K562 (cell line): ENCODE data around the gene DCAF6. TPM values are rescaled to one million over a fixed set of nuclear protein-coding genes. Genes with fewer than 3 reads are reported as not detected.
A peak's percentile ranks its signal among the peaks of the same experiment; 100 is the strongest.

Source experiments
- BACH1 ChIP-seq: fragments of 200-800 bp; sonication (Bioruptor generic); IDR thresholded peaks from 2 replicates; pipeline ENCODE4 v1.6.1; 2016; ENCODE audit warnings: missing genetic modification characterization, missing compliant biosample characterization
- E2F8 ChIP-seq: fragments of 450-650 bp; IDR thresholded peaks from 2 replicates; pipeline ENCODE4 v1.7.1; 2018; ENCODE audit warnings: mild to moderate bottlenecking, low read depth; ENCODE audit not compliant: partially characterized antibody
- EHMT2 ChIP-seq: fragments of 450-650 bp; IDR thresholded peaks from 2 replicates; pipeline ENCODE4 v1.6.1; 2018; ENCODE audit warnings: antibody characterized with exemption
- HNRNPLL ChIP-seq: fragments of 200-400 bp; formaldehyde crosslinking; IDR thresholded peaks from 2 replicates; pipeline ENCODE4 v1.6.1; 2017; ENCODE audit warnings: low read length, low read depth, mild to moderate bottlenecking; ENCODE audit not compliant: poor library complexity, severe bottlenecking
- KDM2B ChIP-seq: fragments of 250-450 bp; sonication (Bioruptor Pico); IDR thresholded peaks from 2 replicates; pipeline ENCODE4 v1.8.0; 2021; ENCODE audit warnings: mild to moderate bottlenecking, moderate library complexity
- NR3C1 ChIP-seq: sonication (generic); formaldehyde crosslinking; IDR thresholded peaks from 2 replicates; pipeline ENCODE4 v1.8.1; 2022; ENCODE audit warnings: missing genetic modification reagents
- RAD51 ChIP-seq: fragments of 450-650 bp; IDR thresholded peaks from 2 replicates; pipeline ENCODE4 v1.7.1; 2016; ENCODE audit warnings: low read depth, mild to moderate bottlenecking, borderline replicate concordance
- RBM14 ChIP-seq: fragments of 200-400 bp; formaldehyde crosslinking; IDR thresholded peaks from 2 replicates; pipeline ENCODE4 v1.6.1; 2018; ENCODE audit warnings: low read depth, mild to moderate bottlenecking, low read length, moderate library complexity, borderline replicate concordance; ENCODE audit not compliant: insufficient read depth
- SAFB2 ChIP-seq: fragments of 200-400 bp; formaldehyde crosslinking; IDR thresholded peaks from 2 replicates; pipeline ENCODE4 v1.6.1; 2018; ENCODE audit warnings: borderline replicate concordance, low read length, low read depth, moderate library complexity; ENCODE audit not compliant: severe bottlenecking
- SMAD1 ChIP-seq: fragments of 150-350 bp; IDR thresholded peaks from 2 replicates; pipeline ENCODE4 v1.6.1; 2014; ENCODE audit warnings: low read length, low read depth; ENCODE audit not compliant: partially characterized antibody
- STAG1 ChIP-seq: sonication (generic); formaldehyde crosslinking; IDR thresholded peaks from 2 replicates; pipeline ENCODE4 v1.5.0; 2020; ENCODE audit warnings: missing genetic modification reagents, borderline replicate concordance
- ZFPM2 ChIP-seq: fragments of 250-450 bp; sonication (Bioruptor Pico); IDR thresholded peaks from 2 replicates; pipeline ENCODE4 v1.5.1; 2022; ENCODE audit warnings: mild to moderate bottlenecking
- ZNF121 ChIP-seq: sonication (generic); formaldehyde crosslinking; conservative IDR thresholded peaks from 2 replicates; pipeline ENCODE4 v1.8.0; 2022; ENCODE audit warnings: missing genetic modification reagents
- ZNF143 ChIP-seq: sonication (generic); formaldehyde crosslinking; IDR thresholded peaks from 2 replicates; pipeline ENCODE4 v1.9.0; 2022; ENCODE audit warnings: mild to moderate bottlenecking, missing genetic modification reagents
- ZNF347 ChIP-seq: fragments of 450-650 bp; formaldehyde crosslinking; IDR thresholded peaks from 2 replicates; pipeline ENCODE4 v1.4.0; 2020; ENCODE audit warnings: low read depth, mild to moderate bottlenecking, moderate library complexity
- ZNF75A ChIP-seq: fragments of 450-650 bp; formaldehyde crosslinking; IDR thresholded peaks from 2 replicates; pipeline ENCODE4 v1.4.0; 2020; ENCODE audit warnings: mild to moderate bottlenecking
- ZNF830 ChIP-seq: fragments of 250-450 bp; sonication (Bioruptor Pico); IDR thresholded peaks from 2 replicates; pipeline ENCODE4 v1.5.0; 2021; ENCODE audit warnings: mild to moderate bottlenecking
- polyA plus RNA-seq, 8 experiments: library from polyadenylated mRNA; depleted of rRNA in 4 of 8; stranded (reverse) in 5 of 8; unstranded in 3 of 8; fragments of >200 nt; fragmentation: Nextera tagmentation in 2 of 8; fragmentation: Illumina TruSeq in 1 of 8; extraction: Ambion mirVana in 2 of 8; extraction: Trizol in 1 of 8; gene quantifications; 2 replicates each; pipeline versions ENCODE4 v1.2.1 to v1.2.3, GENCODE V29; 2011 to 2014; ENCODE audit warnings: inconsistent platforms in 1 of 8, missing spikeins in 1 of 8
- total RNA-seq, 7 experiments: library from RNA; depleted of rRNA in 6 of 7; stranded (reverse); fragments of >200 nt in 6 of 7; fragmentation: Illumina TruSeq in 2 of 7; extraction: Trizol in 2 of 7; gene quantifications; 2 replicates each; pipeline versions ENCODE4 v1.2.1 to v1.2.3, GENCODE V29; 2011 to 2021; ENCODE audit warnings: low replicate concordance in 1 of 7
- TF ChIP-seq, protein P1 (sequence below), 3 experiments: IDR thresholded peaks in 2 of 3; conservative IDR thresholded peaks in 1 of 3; 2 replicates each; pipeline ENCODE4 v1.5.1; 2011 to 2012; ENCODE audit warnings: low read length in 3 of 3, mild to moderate bottlenecking in 3 of 3, control low read depth in 2 of 3, improper control_type of control experiment in 1 of 3, inconsistent platforms in 1 of 3, low read depth in 1 of 3, mixed read lengths in 1 of 3, moderate library complexity in 1 of 3; ENCODE audit not compliant: insufficient read depth in 2 of 3
- TF ChIP-seq, protein P2 (sequence below): sonication (generic); formaldehyde crosslinking; IDR thresholded peaks from 2 replicates; pipeline ENCODE4 v1.8.0; 2022; ENCODE audit warnings: missing genetic modification reagents, mild to moderate bottlenecking, borderline replicate concordance

DCAF6 gene
- total and polyA plus RNA-seq, 9 of the 15 experiments (the other 6 are each of a cell fraction or from before 2014, with no cell fraction given), result 19.1 to 102 (median 46.3) TPM

- TF ChIP-seq ZNF75A (CRISPR knock-in tag), result no peak
- TF ChIP-seq ZNF830 (CRISPR knock-in tag), result no peak
- no peak for TF ChIP-seq ZFPM2 (CRISPR knock-in tag)
- TF ChIP-seq ZNF347 (CRISPR knock-in tag), result no peak
- no peak for TF ChIP-seq STAG1
- no peak for TF ChIP-seq EHMT2
- no peak for TF ChIP-seq RAD51
- no peak for TF ChIP-seq RBM14
- TF ChIP-seq SAFB2, result no peak
- no peak for TF ChIP-seq ZNF143 (CRISPR knock-in tag)
- TF ChIP-seq KDM2B, result no peak
- TF ChIP-seq BACH1, result 0 out of 2 replicates have a peak, but pooled peaks have one; percentile 27
- TF ChIP-seq, protein P1, sequence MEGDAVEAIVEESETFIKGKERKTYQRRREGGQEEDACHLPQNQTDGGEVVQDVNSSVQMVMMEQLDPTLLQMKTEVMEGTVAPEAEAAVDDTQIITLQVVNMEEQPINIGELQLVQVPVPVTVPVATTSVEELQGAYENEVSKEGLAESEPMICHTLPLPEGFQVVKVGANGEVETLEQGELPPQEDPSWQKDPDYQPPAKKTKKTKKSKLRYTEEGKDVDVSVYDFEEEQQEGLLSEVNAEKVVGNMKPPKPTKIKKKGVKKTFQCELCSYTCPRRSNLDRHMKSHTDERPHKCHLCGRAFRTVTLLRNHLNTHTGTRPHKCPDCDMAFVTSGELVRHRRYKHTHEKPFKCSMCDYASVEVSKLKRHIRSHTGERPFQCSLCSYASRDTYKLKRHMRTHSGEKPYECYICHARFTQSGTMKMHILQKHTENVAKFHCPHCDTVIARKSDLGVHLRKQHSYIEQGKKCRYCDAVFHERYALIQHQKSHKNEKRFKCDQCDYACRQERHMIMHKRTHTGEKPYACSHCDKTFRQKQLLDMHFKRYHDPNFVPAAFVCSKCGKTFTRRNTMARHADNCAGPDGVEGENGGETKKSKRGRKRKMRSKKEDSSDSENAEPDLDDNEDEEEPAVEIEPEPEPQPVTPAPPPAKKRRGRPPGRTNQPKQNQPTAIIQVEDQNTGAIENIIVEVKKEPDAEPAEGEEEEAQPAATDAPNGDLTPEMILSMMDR (IDR thresholded peaks at IDR 0.05 in 2 of 3, conservative IDR thresholded peaks at IDR 0.05 in 1 of 3; ENCODE audit: insufficient read depth in 2 of 3, low read depth in 1 of 3, low read length in 3 of 3), result peak; percentile 56 to 69 (median 63)
- no peak for TF ChIP-seq E2F8
- no peak for TF ChIP-seq ZNF121
- TF ChIP-seq NR3C1 (CRISPR knock-in tag), result no peak
- TF ChIP-seq, protein P2, sequence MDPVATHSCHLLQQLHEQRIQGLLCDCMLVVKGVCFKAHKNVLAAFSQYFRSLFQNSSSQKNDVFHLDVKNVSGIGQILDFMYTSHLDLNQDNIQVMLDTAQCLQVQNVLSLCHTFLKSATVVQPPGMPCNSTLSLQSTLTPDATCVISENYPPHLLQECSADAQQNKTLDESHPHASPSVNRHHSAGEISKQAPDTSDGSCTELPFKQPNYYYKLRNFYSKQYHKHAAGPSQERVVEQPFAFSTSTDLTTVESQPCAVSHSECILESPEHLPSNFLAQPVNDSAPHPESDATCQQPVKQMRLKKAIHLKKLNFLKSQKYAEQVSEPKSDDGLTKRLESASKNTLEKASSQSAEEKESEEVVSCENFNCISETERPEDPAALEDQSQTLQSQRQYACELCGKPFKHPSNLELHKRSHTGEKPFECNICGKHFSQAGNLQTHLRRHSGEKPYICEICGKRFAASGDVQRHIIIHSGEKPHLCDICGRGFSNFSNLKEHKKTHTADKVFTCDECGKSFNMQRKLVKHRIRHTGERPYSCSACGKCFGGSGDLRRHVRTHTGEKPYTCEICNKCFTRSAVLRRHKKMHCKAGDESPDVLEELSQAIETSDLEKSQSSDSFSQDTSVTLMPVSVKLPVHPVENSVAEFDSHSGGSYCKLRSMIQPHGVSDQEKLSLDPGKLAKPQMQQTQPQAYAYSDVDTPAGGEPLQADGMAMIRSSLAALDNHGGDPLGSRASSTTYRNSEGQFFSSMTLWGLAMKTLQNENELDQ (CRISPR knock-in tag), result no peak
- no peak for TF ChIP-seq HNRNPLL
- TF ChIP-seq SMAD1, result no peak
Observed at GRCh38 chr1:167926486-167926997, 9.9 kb upstream of the DCAF6 start (continued).
